Ascending aorta (tissue), 2 donors: ENCODE data around the gene TMED10. TPM values are rescaled to one million over a fixed set of nuclear protein-coding genes. Genes with fewer than 3 reads are reported as not detected.

Experiments used
- DNase-seq, 2 donors: peaks; one replicate each; pipeline ENCODE4 v3.0.0-alpha.2; 2019; ENCODE audit warnings: low spot score in 2 of 2
- H3K27ac ChIP-seq, 2 donors: fragments of 200-600 bp; sonication (generic); one replicate each; pipeline ENCODE4 v1.5.1; 2016 to 2017; ENCODE audit warnings: mild to moderate bottlenecking in 1 of 2
- H3K27me3 ChIP-seq: fragments of 200-600 bp; sonication (generic); one replicate; pipeline ENCODE4 v1.5.1; 2017
- H3K36me3 ChIP-seq, 2 donors: fragments of 200-600 bp; sonication (generic); one replicate each; pipeline ENCODE4 v1.5.1; 2016
- H3K4me1 ChIP-seq, 2 donors: fragments of 200-600 bp; sonication (generic); one replicate each; pipeline ENCODE4 v1.5.1; 2016 to 2017; ENCODE audit warnings: mild to moderate bottlenecking in 1 of 2
- H3K4me3 ChIP-seq, 2 donors: fragments of 200-600 bp; sonication (generic); one replicate each; pipeline ENCODE4 v1.5.1; 2016 to 2017; ENCODE audit warnings: mild to moderate bottlenecking in 1 of 2
- H3K9me3 ChIP-seq, 2 donors: fragments of 200-600 bp; sonication (generic); one replicate each; pipeline ENCODE4 v1.5.1; 2016
- CTCF ChIP-seq, 3 experiments: fragments of 200-600 bp in 2 of 3; fragments of 450-650 bp in 1 of 3; sonication (generic) in 2 of 3; IDR thresholded peaks; one replicate each; pipeline ENCODE4 v1.5.1; 2016 to 2019; ENCODE audit warnings: antibody characterized with exemption in 3 of 3, mild to moderate bottlenecking in 1 of 3, moderate library complexity in 1 of 3
- intact Hi-C: fragments of 100-400 bp; cut with DNase I; formaldehyde crosslinking; loops from one replicate; pipeline ENCODE4 v1.15.1; 2023
- total RNA-seq: library from RNA; depleted of rRNA; stranded (reverse); fragments of >200 nt; gene quantifications from one replicate; pipeline ENCODE4 v1.1.0, GENCODE V29; 2016

TMED10 gene
- total RNA-seq, 1 donor from 2014 or later = 190 TPM

GRCh38 chr14:75168586-75169335 lies 7.7 kb downstream of the TMED10 start:
- peaks cover 0 to 27% of the 10 kb centered on the region in 2 donors for H3K4me1 ChIP-seq
- H3K36me3 ChIP-seq = no peaks in the 10 kb centered on the region
- intact Hi-C loops = no loop called here

GRCh38 chr14:75167325-75167724 lies 9.1 kb downstream of the TMED10 start:
- no peak for TF ChIP-seq CTCF (IDR thresholded peaks at IDR 0.05)
- H3K4me3 ChIP-seq = no peak overlapping the region
- intact Hi-C loops = no loop called here
- H3K36me3 ChIP-seq = no peaks in the 10 kb centered on the region
- H3K9me3 ChIP-seq = no peaks in the 10 kb centered on the region
- no peak overlapping the region for H3K27ac ChIP-seq
- no peak for DNase-seq
- no peaks in the 10 kb centered on the region for H3K27me3 ChIP-seq
- peaks cover 0 to 27% of the 10 kb centered on the region in 2 donors for H3K4me1 ChIP-seq

More at GRCh38 chr14:75168586-75169335, 7.7 kb downstream of the TMED10 start:
- Histone ChIP-seq H3K4me3 (no peak overlapping the region), H3K9me3 (no peaks in the 10 kb centered on the region), H3K27ac (no peak overlapping the region), H3K27me3 (no peaks in the 10 kb centered on the region)
- no peak for TF ChIP-seq CTCF (IDR thresholded peaks at IDR 0.05)
- no peak for DNase-seq

- H3K27ac ChIP-seq = peak overlapping the region; percentile 34 to 40
- H3K27me3 ChIP-seq = no peaks in the 10 kb centered on the region
- no peaks in the 10 kb centered on the region for H3K36me3 ChIP-seq
- TF ChIP-seq CTCF (IDR thresholded peaks at IDR 0.05) = no peak
- peaks cover 0 to 27% of the 10 kb centered on the region in 2 donors for H3K4me1 ChIP-seq
- H3K4me3 ChIP-seq = peak overlapping the region; percentile 7
- intact Hi-C loops = no loop called here
- H3K9me3 ChIP-seq = no peaks in the 10 kb centered on the region
- DNase-seq = no peak
Observed at GRCh38 chr14:75165586-75166391, 10.6 kb downstream of the TMED10 start.

GRCh38 chr14:75164809-75165208 lies 11.6 kb downstream of the TMED10 start:
- Histone ChIP-seq H3K4me3 (no peak overlapping the region), H3K27ac (no peak overlapping the region), H3K4me1 (peaks cover 0 to 29% of the 10 kb centered on the region in 2 donors), H3K36me3 (no peaks in the 10 kb centered on the region), H3K27me3 (no peaks in the 10 kb centered on the region), H3K9me3 (no peaks in the 10 kb centered on the region)
- TF ChIP-seq CTCF (IDR thresholded peaks at IDR 0.05) = no peak
- no peak for DNase-seq
- intact Hi-C loops = no loop called here

GRCh38 chr14:75163677-75164076 lies 12.7 kb downstream of the TMED10 start:
- Histone ChIP-seq H3K36me3 (no peaks in the 10 kb centered on the region), H3K27me3 (no peaks in the 10 kb centered on the region), H3K4me1 (peaks cover 0 to 29% of the 10 kb centered on the region in 2 donors), H3K9me3 (no peaks in the 10 kb centered on the region), H3K27ac (no peak overlapping the region), H3K4me3 (no peak overlapping the region)
- TF ChIP-seq CTCF (IDR thresholded peaks at IDR 0.05) = no peak
- no peak for DNase-seq
- intact Hi-C loops = no loop called here
